ENCODE measurements around the gene TTC34. TPM values are rescaled to one million over a fixed set of nuclear protein-coding genes. Genes with fewer than 3 reads are reported as not detected.
"Not testable (repeated sequence)": the region's sequence is repeated elsewhere in the genome, so short reads cannot be mapped to it uniquely, and the experiment has no call there.

The TTC34 gene
- total and polyA plus RNA-seq, 7 donors: 0.01 to 0.15 (median 0.04) TPM

DNA sequence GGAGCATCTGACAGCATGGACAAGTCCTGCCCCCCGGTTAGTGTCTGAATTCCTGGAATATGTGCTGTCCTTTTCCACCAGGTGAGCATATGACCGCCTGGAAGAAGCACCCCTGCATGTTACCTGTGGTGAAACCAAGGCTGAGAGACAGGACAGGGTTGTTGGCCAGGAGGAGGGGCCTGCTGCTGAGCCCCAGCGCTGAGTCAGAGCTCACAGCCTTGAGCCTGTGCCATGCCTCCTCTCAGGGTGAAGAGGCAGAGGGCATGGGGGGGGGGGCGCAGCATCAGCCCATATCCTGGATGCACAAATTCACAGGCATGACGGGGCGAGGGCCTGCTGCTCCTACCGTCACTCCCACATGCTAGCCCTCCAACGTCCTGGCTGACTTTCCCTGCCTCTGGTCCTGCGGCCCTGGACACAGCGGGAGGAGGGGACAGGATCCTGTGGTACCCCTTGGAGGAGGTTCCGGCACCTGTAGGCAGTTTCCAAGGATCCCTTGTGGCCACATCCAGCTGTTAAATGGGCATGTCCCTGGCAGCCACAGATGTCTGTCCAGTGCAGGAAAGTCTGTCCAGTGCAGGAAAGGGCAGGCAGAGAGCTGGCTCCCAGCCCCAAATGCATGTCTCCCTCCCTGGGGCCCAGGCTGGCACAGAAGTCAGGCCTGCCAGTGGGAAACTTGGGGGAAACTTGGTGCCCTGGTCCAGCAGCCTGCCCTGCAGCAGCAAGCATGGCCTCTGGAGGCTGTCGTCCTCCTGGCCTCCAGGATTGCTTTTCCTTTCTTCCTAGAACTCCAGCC is 23.9 kb downstream of the TTC34 start:
- Histone ChIP-seq H3K27ac (no peak overlapping the region), H3K4me3 (no peak overlapping the region), H3K9me3 (peaks cover 13% of the 10 kb centered on the region), H3K27me3 (ENCODE audit: insufficient read depth in 3 of 3, low read length in 2 of 3) (peaks cover 0 to 6% (median 2%) of the 10 kb centered on the region in 3 donors), H3K36me3 (ENCODE audit: insufficient read depth in 1 of 2, low read depth in 1 of 2) (no peaks in the 10 kb centered on the region), H3K4me1 (no peaks in the 10 kb centered on the region)
- intact Hi-C loops (cut with DNase I): no loop called here
- DNase-seq (no peak), ATAC-seq (no peak)
- 32 to 48% (median 36%) methylated on average over 12 of the region's 12 CpGs for WGBS, 3 donors
- TF ChIP-seq, protein P1, sequence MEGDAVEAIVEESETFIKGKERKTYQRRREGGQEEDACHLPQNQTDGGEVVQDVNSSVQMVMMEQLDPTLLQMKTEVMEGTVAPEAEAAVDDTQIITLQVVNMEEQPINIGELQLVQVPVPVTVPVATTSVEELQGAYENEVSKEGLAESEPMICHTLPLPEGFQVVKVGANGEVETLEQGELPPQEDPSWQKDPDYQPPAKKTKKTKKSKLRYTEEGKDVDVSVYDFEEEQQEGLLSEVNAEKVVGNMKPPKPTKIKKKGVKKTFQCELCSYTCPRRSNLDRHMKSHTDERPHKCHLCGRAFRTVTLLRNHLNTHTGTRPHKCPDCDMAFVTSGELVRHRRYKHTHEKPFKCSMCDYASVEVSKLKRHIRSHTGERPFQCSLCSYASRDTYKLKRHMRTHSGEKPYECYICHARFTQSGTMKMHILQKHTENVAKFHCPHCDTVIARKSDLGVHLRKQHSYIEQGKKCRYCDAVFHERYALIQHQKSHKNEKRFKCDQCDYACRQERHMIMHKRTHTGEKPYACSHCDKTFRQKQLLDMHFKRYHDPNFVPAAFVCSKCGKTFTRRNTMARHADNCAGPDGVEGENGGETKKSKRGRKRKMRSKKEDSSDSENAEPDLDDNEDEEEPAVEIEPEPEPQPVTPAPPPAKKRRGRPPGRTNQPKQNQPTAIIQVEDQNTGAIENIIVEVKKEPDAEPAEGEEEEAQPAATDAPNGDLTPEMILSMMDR (IDR thresholded peaks at IDR 0.05): no peak

DNA sequence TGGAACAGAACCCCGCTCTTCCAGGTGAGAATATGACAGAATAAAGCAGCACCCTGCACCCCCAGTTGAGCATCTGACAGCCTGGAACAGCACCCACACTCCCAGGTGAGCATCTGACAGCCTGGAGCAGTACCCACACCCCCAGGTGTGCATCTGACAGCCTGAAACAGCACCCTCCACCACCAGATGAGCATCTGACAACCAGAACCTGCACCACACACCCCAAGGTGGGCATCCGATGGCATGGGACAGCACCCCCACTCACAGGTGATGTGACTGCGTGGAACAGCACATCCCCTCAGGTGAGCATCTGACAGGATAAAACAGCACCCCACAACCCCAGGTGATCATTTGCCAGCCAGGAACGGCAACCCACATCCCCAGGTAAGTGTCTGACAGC is 26.2 kb downstream of the TTC34 start:
- ATAC-seq; DNase-seq; H3K36me3 ChIP-seq (ENCODE audit: insufficient read depth in 1 of 2, low read depth in 1 of 2); intact Hi-C loops (cut with DNase I); H3K4me1 ChIP-seq; H3K27me3 ChIP-seq (ENCODE audit: insufficient read depth in 3 of 3, low read length in 2 of 3); H3K27ac ChIP-seq; H3K4me3 ChIP-seq; H3K9me3 ChIP-seq: not testable (repeated sequence)
- WGBS, 3 donors: 76 to 81% (median 79%) methylated on average over 4 of the region's 4 CpGs

DNA sequence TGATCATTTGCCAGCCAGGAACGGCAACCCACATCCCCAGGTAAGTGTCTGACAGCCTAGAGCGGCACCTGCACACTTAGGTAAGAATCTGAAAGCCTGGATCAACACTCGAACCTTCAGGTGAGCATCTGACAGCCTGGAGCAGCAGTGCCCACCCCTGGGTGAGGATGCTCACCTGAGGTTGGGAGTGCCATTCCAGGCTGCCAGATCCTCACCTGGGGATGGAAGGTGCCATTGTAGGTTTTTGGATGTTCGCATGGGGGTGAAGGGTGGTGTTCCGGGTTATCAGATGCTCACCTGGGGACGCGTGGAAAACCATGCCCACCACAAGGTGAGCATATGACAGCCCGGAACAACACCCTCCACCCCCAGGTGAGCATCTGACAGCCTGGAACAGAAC is 33.4 kb downstream of the TTC34 start:
- H3K4me3 ChIP-seq; H3K9me3 ChIP-seq; H3K27ac ChIP-seq; H3K27me3 ChIP-seq (ENCODE audit: insufficient read depth in 3 of 3, low read length in 2 of 3); H3K36me3 ChIP-seq (ENCODE audit: insufficient read depth in 1 of 2, low read depth in 1 of 2); ATAC-seq; DNase-seq; intact Hi-C loops (cut with DNase I); H3K4me1 ChIP-seq: not testable (repeated sequence)
- WGBS, 3 donors: 59 to 74% (median 61%) methylated on average over 7 to 8 of the region's 8 CpGs

DNA sequence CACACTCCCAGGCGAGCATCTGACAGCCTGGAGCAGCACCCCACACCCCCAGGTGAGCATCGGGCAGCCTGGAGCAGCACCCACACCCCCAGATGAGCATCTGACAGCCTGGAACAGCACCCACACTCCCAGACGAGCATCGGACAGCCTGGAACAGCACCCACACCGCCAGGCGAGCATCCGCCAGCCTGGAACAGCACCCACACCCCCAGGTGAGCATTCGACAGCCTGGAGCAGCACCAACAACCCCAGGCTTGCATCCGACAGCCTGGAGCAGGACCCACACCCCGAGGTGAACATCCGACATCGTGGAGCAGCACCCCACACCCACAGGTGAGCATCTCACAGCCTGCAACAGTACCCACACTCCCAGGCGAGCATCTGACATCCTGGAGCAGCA is 42.1 kb downstream of the TTC34 start:
- H3K4me3 ChIP-seq; DNase-seq; ATAC-seq; H3K36me3 ChIP-seq (ENCODE audit: insufficient read depth in 1 of 2, low read depth in 1 of 2); H3K27ac ChIP-seq; H3K9me3 ChIP-seq; H3K4me1 ChIP-seq; H3K27me3 ChIP-seq (ENCODE audit: insufficient read depth in 3 of 3, low read length in 2 of 3); intact Hi-C loops (cut with DNase I): not testable (repeated sequence)
- 61 to 75% (median 67%) methylated on average over 6 to 10 of the region's 13 CpGs for WGBS, 3 donors

DNA sequence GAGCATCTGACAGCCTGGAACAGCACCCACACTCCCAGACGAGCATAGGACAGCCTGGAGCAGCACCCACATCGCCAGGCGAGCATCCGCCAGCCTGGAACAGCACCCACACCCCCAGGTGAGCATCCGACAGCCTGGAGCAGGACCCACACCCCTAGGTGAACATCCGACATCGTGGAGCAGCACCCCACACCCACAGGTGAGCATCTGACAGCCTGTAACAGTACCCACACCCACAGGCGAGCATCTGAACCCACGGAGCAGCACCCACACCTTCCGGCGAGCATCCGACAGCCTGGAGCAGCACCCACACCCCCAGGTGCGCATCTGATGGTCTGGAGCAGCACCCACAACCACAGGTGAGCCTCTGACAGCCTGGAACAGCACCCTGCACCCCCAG is 44.0 kb downstream of the TTC34 start:
- H3K36me3 ChIP-seq (ENCODE audit: insufficient read depth in 1 of 2, low read depth in 1 of 2); H3K27me3 ChIP-seq (ENCODE audit: insufficient read depth in 3 of 3, low read length in 2 of 3); ATAC-seq; intact Hi-C loops (cut with DNase I); H3K4me1 ChIP-seq; H3K4me3 ChIP-seq; DNase-seq; H3K9me3 ChIP-seq; H3K27ac ChIP-seq: not testable (repeated sequence)
- 55 to 67% (median 65%) methylated on average over 5 to 7 of the region's 13 CpGs for WGBS, 3 donors

DNA sequence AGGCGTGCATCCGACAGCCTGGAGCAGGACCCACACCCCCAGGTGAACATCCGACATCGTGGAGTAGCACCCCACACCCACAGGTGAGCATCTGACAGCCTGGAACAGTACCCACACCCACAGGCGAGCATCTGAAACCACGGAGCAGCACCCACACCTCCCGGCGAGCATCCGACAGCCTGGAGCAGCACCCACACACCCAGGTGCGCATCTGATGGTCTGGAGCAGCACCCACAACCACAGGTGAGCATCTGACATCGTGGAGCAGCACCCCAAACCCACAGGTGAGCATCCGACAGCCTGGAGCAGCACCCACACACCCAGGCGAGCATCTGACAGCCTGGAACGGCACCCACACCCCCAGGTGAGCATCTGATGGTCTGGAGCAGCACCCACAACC is 46.1 kb downstream of the TTC34 start:
- ATAC-seq; H3K36me3 ChIP-seq (ENCODE audit: insufficient read depth in 1 of 2, low read depth in 1 of 2); intact Hi-C loops (cut with DNase I); DNase-seq; H3K27ac ChIP-seq; H3K4me1 ChIP-seq; H3K9me3 ChIP-seq; H3K4me3 ChIP-seq; H3K27me3 ChIP-seq (ENCODE audit: insufficient read depth in 3 of 3, low read length in 2 of 3): not testable (repeated sequence)
- 47 to 51% methylated on average over 8 to 10 of the region's 14 CpGs; no CpG with 5 or more reads in 1 of the 3 donors for WGBS, 3 donors

DNA sequence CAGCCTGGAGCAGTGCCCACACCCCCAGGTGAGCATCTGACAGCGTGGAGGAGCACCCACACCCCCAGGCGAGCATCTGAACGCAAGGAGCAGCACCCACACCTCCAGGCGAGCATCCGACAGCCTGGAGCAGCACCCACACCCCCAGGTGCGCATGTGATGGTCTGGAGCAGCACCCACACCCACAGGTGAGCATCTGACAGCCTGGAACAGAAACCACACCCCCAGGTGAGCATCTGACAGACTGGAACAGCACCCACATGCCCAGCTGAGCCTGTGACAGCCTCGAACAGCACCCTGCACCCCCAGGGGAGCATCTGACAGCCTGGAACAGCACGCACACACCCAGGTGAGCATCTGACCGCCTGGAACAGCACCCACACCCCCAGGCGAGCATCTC is 46.9 kb downstream of the TTC34 start:
- ATAC-seq; H3K27ac ChIP-seq; H3K4me1 ChIP-seq; DNase-seq; intact Hi-C loops (cut with DNase I); H3K27me3 ChIP-seq (ENCODE audit: insufficient read depth in 3 of 3, low read length in 2 of 3); H3K4me3 ChIP-seq; H3K36me3 ChIP-seq (ENCODE audit: insufficient read depth in 1 of 2, low read depth in 1 of 2); H3K9me3 ChIP-seq: not testable (repeated sequence)
- 29 to 58% (median 39%) methylated on average over 1 to 6 of the region's 10 CpGs for WGBS, 3 donors

DNA sequence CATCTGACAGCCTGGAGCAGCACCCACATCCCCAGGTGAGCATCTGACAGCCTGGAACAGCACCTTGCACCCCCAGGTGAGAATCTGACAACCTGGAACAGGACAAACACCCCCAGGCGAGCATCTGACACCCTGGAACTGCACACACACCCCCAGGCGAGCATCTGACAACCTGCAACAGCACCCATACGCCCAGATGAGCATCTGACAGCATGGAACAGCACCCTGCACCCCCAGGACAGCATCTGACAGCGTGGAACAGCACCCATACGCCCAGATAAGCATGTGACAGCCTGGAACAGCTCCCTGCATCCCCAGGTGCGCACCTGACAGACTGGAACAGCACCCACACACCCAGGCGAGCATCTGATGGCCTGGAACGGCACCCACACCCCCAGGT is 49.0 kb downstream of the TTC34 start:
- DNase-seq; H3K4me1 ChIP-seq; ATAC-seq; H3K27me3 ChIP-seq (ENCODE audit: insufficient read depth in 3 of 3, low read length in 2 of 3); H3K36me3 ChIP-seq (ENCODE audit: insufficient read depth in 1 of 2, low read depth in 1 of 2); H3K4me3 ChIP-seq; intact Hi-C loops (cut with DNase I); H3K27ac ChIP-seq; H3K9me3 ChIP-seq: not testable (repeated sequence)
- 18 to 21% (median 20%) methylated on average over 6 to 8 of the region's 8 CpGs for WGBS, 3 donors

DNA sequence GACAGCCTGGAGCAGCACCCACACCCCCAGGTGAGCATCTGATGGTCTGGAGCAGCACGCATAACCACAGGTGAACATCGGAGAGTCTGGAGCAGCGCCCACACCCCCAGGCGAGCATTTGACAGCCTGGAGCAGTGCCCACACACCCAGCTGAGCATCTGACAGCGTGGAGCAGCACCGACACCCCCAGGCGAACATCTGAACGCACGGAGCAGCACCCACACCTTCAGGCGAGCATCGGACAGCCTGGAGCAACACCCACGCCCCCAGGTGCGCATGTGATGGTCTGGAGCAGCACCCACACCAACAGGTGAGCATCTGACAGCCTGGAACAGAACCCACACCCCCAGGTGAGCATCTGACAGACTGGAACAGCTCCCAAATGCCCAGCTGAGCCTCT is 49.6 kb downstream of the TTC34 start:
- H3K27me3 ChIP-seq (ENCODE audit: insufficient read depth in 3 of 3, low read length in 2 of 3); H3K27ac ChIP-seq; H3K4me3 ChIP-seq; H3K9me3 ChIP-seq; ATAC-seq; H3K4me1 ChIP-seq; intact Hi-C loops (cut with DNase I); H3K36me3 ChIP-seq (ENCODE audit: insufficient read depth in 1 of 2, low read depth in 1 of 2); DNase-seq: not testable (repeated sequence)
- WGBS, 3 donors: 49 to 59% (median 50%) methylated on average over 5 to 13 of the region's 13 CpGs

DNA sequence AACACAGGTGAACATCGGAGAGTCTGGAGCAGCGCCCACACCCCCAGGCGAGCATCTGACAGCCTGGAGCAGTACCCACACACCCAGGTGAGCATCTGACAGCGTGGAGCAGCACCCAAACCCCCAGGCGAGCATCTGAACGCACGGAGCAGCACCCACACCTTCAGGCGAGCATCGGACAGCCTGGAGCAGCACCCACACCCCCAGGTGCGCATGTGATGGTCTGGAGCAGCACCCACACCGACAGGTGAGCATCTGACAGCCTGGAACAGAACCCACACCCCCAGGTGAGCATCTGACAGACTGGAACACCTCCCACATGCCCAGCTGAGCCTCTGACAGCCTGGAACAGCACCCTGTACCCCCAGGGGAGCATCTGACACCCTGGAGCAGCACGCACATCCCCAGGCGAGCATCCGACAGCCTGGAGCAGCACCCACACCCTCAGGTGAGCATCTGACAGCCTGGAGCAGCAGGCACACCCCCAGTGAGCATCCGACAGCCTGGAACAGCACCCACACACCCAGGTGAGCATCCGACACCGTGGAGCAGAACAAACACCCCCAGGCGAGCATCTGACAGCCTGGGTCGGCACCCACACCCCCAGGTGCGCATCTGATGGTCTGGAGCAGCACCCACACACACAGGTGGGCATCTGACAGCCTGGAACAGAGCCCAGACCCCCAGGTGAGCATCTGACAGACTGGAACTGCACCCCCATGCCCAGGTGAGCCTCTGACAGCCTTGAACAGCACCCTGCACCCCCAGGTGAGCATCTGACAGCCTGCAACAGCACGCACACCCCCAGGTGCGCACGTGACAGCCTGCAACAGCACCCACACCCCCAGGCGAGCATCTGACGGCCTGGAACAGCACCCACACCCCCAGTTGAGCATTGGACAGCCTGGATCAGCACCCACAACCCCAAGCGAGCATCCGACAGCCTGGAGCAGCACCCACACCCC is 50.4 kb downstream of the TTC34 start:
- H3K36me3 ChIP-seq (ENCODE audit: insufficient read depth in 1 of 2, low read depth in 1 of 2); intact Hi-C loops (cut with DNase I); H3K4me3 ChIP-seq; H3K9me3 ChIP-seq; H3K4me1 ChIP-seq; DNase-seq; H3K27me3 ChIP-seq (ENCODE audit: insufficient read depth in 3 of 3, low read length in 2 of 3); H3K27ac ChIP-seq; ATAC-seq: not testable (repeated sequence)
- 50 to 53% (median 52%) methylated on average over 20 to 27 of the region's 27 CpGs for WGBS, 3 donors
